IPS DF 19.7 (cell line): ENCODE results near the gene DCLRE1B.
"Not testable (repeated sequence)": the region's sequence is repeated elsewhere in the genome, so short reads cannot be mapped to it uniquely, and the experiment has no call there.

Experiments used
- DNase-seq: peaks from one replicate; pipeline ENCODE4 v3.0.0-alpha.2; 2013; ENCODE audit warnings: low read depth, low spot score

Gene DCLRE1B

GRCh38 chr1:113947388-113948107 is 42.4 kb downstream of the DCLRE1B start:
- no peak for DNase-seq

DNA sequence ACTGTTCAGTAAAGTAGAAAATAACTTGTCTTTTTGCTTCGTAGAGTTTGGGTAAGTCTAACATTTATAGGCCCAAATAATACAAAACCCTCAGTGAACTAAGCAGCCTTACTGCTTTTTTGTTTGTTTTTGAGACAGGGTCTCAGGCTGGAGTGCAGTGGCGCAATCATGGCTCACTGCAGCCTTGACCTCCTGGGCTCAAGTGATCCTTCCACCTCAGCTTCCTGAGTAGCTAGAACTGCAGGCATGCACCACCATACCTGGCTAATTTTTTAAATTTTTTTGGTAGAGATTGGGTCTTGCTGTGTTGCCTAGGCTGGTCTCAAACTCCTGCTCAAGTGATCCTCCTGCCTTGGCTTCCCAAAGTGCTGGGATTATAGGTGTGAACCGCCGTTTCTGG is 43.0 kb downstream of the DCLRE1B start:
- not testable (repeated sequence) for DNase-seq

DNA sequence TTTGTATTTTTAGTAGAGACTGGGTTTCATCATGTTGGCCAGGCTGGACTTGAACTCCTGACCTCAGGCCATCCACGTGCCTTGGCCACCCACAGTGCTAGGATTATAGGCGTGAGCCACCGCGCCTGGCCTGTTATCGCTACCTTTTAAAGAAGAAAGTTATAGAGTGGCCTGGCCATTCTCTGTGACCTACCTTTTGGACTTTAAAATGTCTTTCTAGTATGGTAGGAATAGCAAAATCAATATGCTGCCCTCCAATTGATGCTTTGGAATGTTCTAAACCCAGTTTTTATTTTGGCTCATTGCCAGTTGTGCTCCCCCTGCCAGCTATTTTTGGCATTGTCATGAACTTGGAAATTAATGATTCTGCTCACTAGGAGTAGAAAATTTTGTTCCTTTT is 43.9 kb downstream of the DCLRE1B start:
- no peak for DNase-seq

GRCh38 chr1:113950908-113951307 is 45.8 kb downstream of the DCLRE1B start:
- DNase-seq: no peak

DNA sequence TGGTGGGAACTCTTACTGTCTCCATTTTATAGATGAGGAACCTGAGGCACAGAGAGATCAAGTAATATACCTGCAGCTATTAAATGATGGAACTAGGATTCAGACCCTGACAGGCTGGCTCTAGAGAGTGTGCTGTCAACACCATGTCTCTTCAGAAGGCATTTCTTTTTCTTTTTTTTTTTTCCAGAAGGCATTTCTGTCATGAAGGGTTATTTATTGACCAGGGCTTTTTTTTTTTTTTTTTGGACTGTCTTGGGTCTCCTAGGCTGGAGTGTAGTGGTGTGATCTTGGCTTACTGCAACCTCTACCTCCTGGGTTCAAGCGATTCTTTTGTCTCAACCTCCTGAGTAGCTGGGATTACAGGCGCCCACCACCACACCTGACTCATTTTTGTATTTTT is 46.6 kb downstream of the DCLRE1B start:
- DNase-seq: no peak

- DNase-seq: no peak
These were observed 52.9 kb downstream of the DCLRE1B start for GRCh38 chr1:113957984-113958383.

- DNase-seq: no peak
These were observed 53.6 kb downstream of the DCLRE1B start for GRCh38 chr1:113958691-113959090.

DNA sequence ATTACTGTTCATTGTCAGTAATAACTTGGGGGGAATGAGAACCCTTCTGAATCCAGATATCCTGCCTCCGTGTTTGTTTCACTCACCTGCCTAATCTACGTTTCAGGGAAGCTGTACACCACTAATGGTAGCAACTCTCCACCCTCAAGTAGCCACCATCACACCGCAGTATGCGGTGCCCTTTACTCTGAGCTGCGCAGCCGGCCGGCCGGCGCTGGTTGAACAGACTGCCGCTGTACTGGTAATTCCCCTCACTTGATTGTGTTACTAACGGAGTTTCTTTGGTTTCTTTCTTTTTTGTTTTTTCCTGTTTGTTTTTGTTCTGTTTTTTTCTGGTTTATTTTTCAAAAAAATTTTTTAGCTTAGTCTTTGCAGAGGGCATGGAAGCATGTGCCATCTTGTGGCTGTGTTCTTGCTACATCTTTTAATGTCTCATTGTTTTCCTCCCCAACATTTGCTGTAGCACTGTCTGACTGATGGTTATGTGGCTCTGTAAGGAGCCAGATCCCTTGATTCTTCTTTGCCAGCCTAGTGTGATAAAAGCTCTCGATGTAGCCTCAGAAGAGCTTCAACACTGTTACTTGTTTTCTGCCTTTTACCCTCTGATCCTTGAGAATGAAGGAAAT is 58.3 kb downstream of the DCLRE1B start:
- no peak for DNase-seq
